ENCODE measurements around the gene RBM12. TPM values are rescaled to one million over a fixed set of nuclear protein-coding genes. Genes with fewer than 3 reads are reported as not detected.

RBM12 gene
- total and polyA plus RNA-seq, 2 donors (not counting 3 experiments of a cell fraction or from before 2014, with no cell fraction given) = 98.0 to 121 TPM

GRCh38 chr20:35627121-35627520, 37.6 kb downstream of the RBM12 start:
- Histone ChIP-seq H3K27me3 (ENCODE audit: control insufficient read depth in 2 of 2, insufficient read depth in 2 of 2, low read length in 2 of 2) (no peaks in the 10 kb centered on the region), H3K4me2 (ENCODE audit: insufficient read depth, low read length) (no peak overlapping the region), H3K79me2 (ENCODE audit: control insufficient read depth, insufficient read depth, low read length) (no peaks in the 10 kb centered on the region), H3K36me3 (ENCODE audit: control insufficient read depth in 2 of 2, extremely low read depth in 1 of 2, insufficient read depth in 2 of 2, low read length in 2 of 2) (peaks cover 6 to 40% of the 10 kb centered on the region in 2 experiments), H2AFZ (ENCODE audit: low read depth, low read length) (no peak overlapping the region), H4K20me1 (replicated peaks; ENCODE audit: control insufficient read depth, extremely low read depth, insufficient read depth, low read length) (no peaks in the 10 kb centered on the region), H3K9me1 (replicated peaks; ENCODE audit: control insufficient read depth, extremely low read depth, insufficient read depth, low read length) (no peaks in the 10 kb centered on the region), H3K4me3 (replicated peaks in 1 of 3; ENCODE audit: insufficient read depth in 1 of 3, low read depth in 1 of 3, low read length in 3 of 3) (no peak overlapping the region), H3K9ac (replicated peaks; ENCODE audit: extremely low read depth, insufficient read depth, low read length) (no peak overlapping the region), H3K4me1 (ENCODE audit: control insufficient read depth, extremely low read depth, insufficient read depth, low read length) (no peaks in the 10 kb centered on the region), H3K9me3 (replicated peaks; ENCODE audit: control insufficient read depth, insufficient read depth, low read length) (no peaks in the 10 kb centered on the region), H3K27ac (ENCODE audit: insufficient read depth, low read depth, low read length) (no peak overlapping the region)
- intact Hi-C loops (cut with micrococcal nuclease) (no loop called here), dilution Hi-C loops (cut with MboI; ENCODE audit: extremely low pct_ligation_motif_present, low sequenced_read_pairs) (no loop called here)
- ChIA-PET CTCF (interaction anchor here (0.8 to 1.3 kb wide), 2 partner anchors 17 to 35 kb away, joined by 3 read pairs; no protein-coding TSS in a partner anchor), POLR2A (interaction anchor here (0.6 kb wide), 1 partner anchor 92 kb away, joined by 3 read pairs; no protein-coding TSS in a partner anchor)
- no peak for FAIRE-seq
- no peak for DNase-seq (ENCODE audit: low read depth, low spot score)
- TF ChIP-seq GATA2 (IDR thresholded peaks at IDR 0.05; ENCODE audit: insufficient read depth, insufficient read length, low read depth, low read length) = no peak
- TF ChIP-seq POLR2AphosphoS5 (IDR thresholded peaks at IDR 0.05; ENCODE audit: insufficient read depth, low read depth, low read length) = no peak
- TF ChIP-seq FOS (IDR thresholded peaks at IDR 0.05; ENCODE audit: borderline replicate concordance, insufficient read depth, low read length) = no peak
- TF ChIP-seq, protein P1, sequence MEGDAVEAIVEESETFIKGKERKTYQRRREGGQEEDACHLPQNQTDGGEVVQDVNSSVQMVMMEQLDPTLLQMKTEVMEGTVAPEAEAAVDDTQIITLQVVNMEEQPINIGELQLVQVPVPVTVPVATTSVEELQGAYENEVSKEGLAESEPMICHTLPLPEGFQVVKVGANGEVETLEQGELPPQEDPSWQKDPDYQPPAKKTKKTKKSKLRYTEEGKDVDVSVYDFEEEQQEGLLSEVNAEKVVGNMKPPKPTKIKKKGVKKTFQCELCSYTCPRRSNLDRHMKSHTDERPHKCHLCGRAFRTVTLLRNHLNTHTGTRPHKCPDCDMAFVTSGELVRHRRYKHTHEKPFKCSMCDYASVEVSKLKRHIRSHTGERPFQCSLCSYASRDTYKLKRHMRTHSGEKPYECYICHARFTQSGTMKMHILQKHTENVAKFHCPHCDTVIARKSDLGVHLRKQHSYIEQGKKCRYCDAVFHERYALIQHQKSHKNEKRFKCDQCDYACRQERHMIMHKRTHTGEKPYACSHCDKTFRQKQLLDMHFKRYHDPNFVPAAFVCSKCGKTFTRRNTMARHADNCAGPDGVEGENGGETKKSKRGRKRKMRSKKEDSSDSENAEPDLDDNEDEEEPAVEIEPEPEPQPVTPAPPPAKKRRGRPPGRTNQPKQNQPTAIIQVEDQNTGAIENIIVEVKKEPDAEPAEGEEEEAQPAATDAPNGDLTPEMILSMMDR (IDR thresholded peaks at IDR 0.05; ENCODE audit: extremely low read depth in 1 of 2, insufficient read depth in 1 of 2, low read depth in 1 of 2, low read length in 2 of 2) = no peak
- TF ChIP-seq EZH2 (IDR thresholded peaks at IDR 0.05; ENCODE audit: borderline replicate concordance, low read depth, low read length, severe bottlenecking) = no peak
- TF ChIP-seq POLR2A (IDR thresholded peaks at IDR 0.05; ENCODE audit: low read depth, low read length) = no peak
- no peak for TF ChIP-seq MYC (IDR thresholded peaks at IDR 0.05; ENCODE audit: low read depth, low read length)
- no peak for TF ChIP-seq JUN (IDR thresholded peaks at IDR 0.05; ENCODE audit: borderline replicate concordance, insufficient read depth, insufficient read length, low read depth)
- TF ChIP-seq MAX (IDR thresholded peaks at IDR 0.05; ENCODE audit: insufficient read depth, insufficient read length) = no peak
- no TSS peak for BruUV-seq (replicated peaks)

Data from endothelial cell of umbilical vein (primary cell).